Mononuclear cell (primary cell): ENCODE data around the gene LRRC61. TPM values are rescaled to one million over a fixed set of nuclear protein-coding genes. Genes with fewer than 3 reads are reported as not detected.

Source experiments
- H3K27me3 ChIP-seq: 2 replicates; pipeline ENCODE4 v1.6.0; 2011; ENCODE audit warnings: low read length, control low read depth; ENCODE audit not compliant: insufficient read depth
- H3K4me1 ChIP-seq: 2 replicates; pipeline ENCODE4 v1.5.1; 2011; ENCODE audit warnings: mild to moderate bottlenecking, low read length, control low read depth; ENCODE audit not compliant: insufficient read depth
- H3K4me3 ChIP-seq: 2 replicates; pipeline ENCODE4 v1.5.1; 2011; ENCODE audit warnings: mild to moderate bottlenecking, low read length, moderate library complexity
- H3K9me3 ChIP-seq: 2 replicates; pipeline ENCODE4 v1.5.1; 2011; ENCODE audit warnings: low read depth, mild to moderate bottlenecking, control low read depth, low read length
- total RNA-seq: library from RNA; depleted of rRNA; stranded (reverse); fragments of >200 nt; gene quantifications from one replicate; pipeline ENCODE4 v1.2.3, GENCODE V29; 2012

Gene LRRC61
- total RNA-seq, 1 donor: 15.6 TPM

- no peaks in the 10 kb centered on the region for H3K4me1 ChIP-seq
- H3K4me3 ChIP-seq: no peak overlapping the region
- no peaks in the 10 kb centered on the region for H3K9me3 ChIP-seq
- peaks cover 5% of the 10 kb centered on the region for H3K27me3 ChIP-seq
These were observed 12.1 kb downstream of the LRRC61 start for GRCh38 chr7:150335108-150335773.

- no peak overlapping the region for H3K4me3 ChIP-seq
- peaks cover 7% of the 10 kb centered on the region for H3K27me3 ChIP-seq
- H3K9me3 ChIP-seq: no peaks in the 10 kb centered on the region
- no peaks in the 10 kb centered on the region for H3K4me1 ChIP-seq
These were observed 12.6 kb downstream of the LRRC61 start for GRCh38 chr7:150335774-150336112.

- Histone ChIP-seq H3K27me3 (peaks cover 13% of the 10 kb centered on the region), H3K4me1 (no peaks in the 10 kb centered on the region), H3K4me3 (no peak overlapping the region), H3K9me3 (no peaks in the 10 kb centered on the region)
These were observed 13.6 kb downstream of the LRRC61 start for GRCh38 chr7:150336746-150337145.

GRCh38 chr7:150337179-150337578 lies 14.0 kb downstream of the LRRC61 start:
- no peaks in the 10 kb centered on the region for H3K4me1 ChIP-seq
- peaks cover 17% of the 10 kb centered on the region for H3K27me3 ChIP-seq
- no peaks in the 10 kb centered on the region for H3K9me3 ChIP-seq
- H3K4me3 ChIP-seq: no peak overlapping the region

GRCh38 chr7:150337659-150338081 lies 14.5 kb downstream of the LRRC61 start:
- no peaks in the 10 kb centered on the region for H3K4me1 ChIP-seq

GRCh38 chr7:150338166-150338829 lies 15.1 kb downstream of the LRRC61 start:
- Histone ChIP-seq H3K4me3 (no peak overlapping the region), H3K27me3 (peaks cover 25% of the 10 kb centered on the region), H3K9me3 (no peaks in the 10 kb centered on the region), H3K4me1 (no peaks in the 10 kb centered on the region)

More at GRCh38 chr7:150337659-150338081, 14.5 kb downstream of the LRRC61 start:
- H3K4me3 ChIP-seq: no peak overlapping the region
- H3K9me3 ChIP-seq: no peaks in the 10 kb centered on the region
- peaks cover 22% of the 10 kb centered on the region for H3K27me3 ChIP-seq

GRCh38 chr7:150339409-150339809 lies 16.3 kb downstream of the LRRC61 start:
- Histone ChIP-seq H3K27me3 (peaks cover 32% of the 10 kb centered on the region), H3K9me3 (peaks cover 6% of the 10 kb centered on the region)

GRCh38 chr7:150340024-150340749 lies 17.0 kb downstream of the LRRC61 start:
- H3K4me1 ChIP-seq: no peaks in the 10 kb centered on the region
- H3K4me3 ChIP-seq: no peak overlapping the region
- peaks cover 6% of the 10 kb centered on the region for H3K9me3 ChIP-seq
- peaks cover 35% of the 10 kb centered on the region for H3K27me3 ChIP-seq

More at GRCh38 chr7:150339409-150339809, 16.3 kb downstream of the LRRC61 start:
- no peak overlapping the region for H3K4me3 ChIP-seq
- H3K4me1 ChIP-seq: no peaks in the 10 kb centered on the region

GRCh38 chr7:150340875-150341262 lies 17.7 kb downstream of the LRRC61 start:
- H3K4me1 ChIP-seq: no peaks in the 10 kb centered on the region
- peaks cover 6% of the 10 kb centered on the region for H3K9me3 ChIP-seq
- no peak overlapping the region for H3K4me3 ChIP-seq
- peaks cover 35% of the 10 kb centered on the region for H3K27me3 ChIP-seq

- Histone ChIP-seq H3K4me1 (no peaks in the 10 kb centered on the region), H3K27me3 (peaks cover 35% of the 10 kb centered on the region), H3K9me3 (peaks cover 6% of the 10 kb centered on the region), H3K4me3 (no peak within 1 kb of the TSS)
These were observed 18.3 kb downstream of the LRRC61 start, which contains the start of gene RARRES2 for GRCh38 chr7:150341263-150342120. TSS of gene RARRES2 (minus strand) at chr7:150341629. CDS start at chr7:150340609, 1,020 bp downstream.

- Histone ChIP-seq H3K4me3 (no peak overlapping the region), H3K9me3 (peaks cover 6% of the 10 kb centered on the region), H3K4me1 (no peaks in the 10 kb centered on the region), H3K27me3 (peaks cover 35% of the 10 kb centered on the region)
These were observed 18.9 kb downstream of the LRRC61 start for GRCh38 chr7:150342121-150342408.

GRCh38 chr7:150343225-150343624 lies 20.1 kb downstream of the LRRC61 start:
- Histone ChIP-seq H3K4me1 (no peaks in the 10 kb centered on the region), H3K27me3 (peaks cover 35% of the 10 kb centered on the region), H3K4me3 (no peak overlapping the region), H3K9me3 (peaks cover 6% of the 10 kb centered on the region)

GRCh38 chr7:150344299-150344698 lies 21.1 kb downstream of the LRRC61 start:
- H3K27me3 ChIP-seq: peaks cover 35% of the 10 kb centered on the region
- no peaks in the 10 kb centered on the region for H3K4me1 ChIP-seq
- H3K4me3 ChIP-seq: no peak overlapping the region
- H3K9me3 ChIP-seq: peaks cover 6% of the 10 kb centered on the region

GRCh38 chr7:150345012-150345411 lies 21.9 kb downstream of the LRRC61 start:
- Histone ChIP-seq H3K9me3 (peaks cover 6% of the 10 kb centered on the region), H3K4me1 (no peaks in the 10 kb centered on the region), H3K4me3 (no peak overlapping the region), H3K27me3 (peaks cover 32% of the 10 kb centered on the region)

GRCh38 chr7:150346922-150347321 lies 23.8 kb downstream of the LRRC61 start:
- Histone ChIP-seq H3K27me3 (peaks cover 20% of the 10 kb centered on the region), H3K9me3 (peaks cover 6% of the 10 kb centered on the region), H3K4me3 (no peak overlapping the region), H3K4me1 (no peaks in the 10 kb centered on the region)
